GM12892 (cell line): ENCODE results near the gene ITM2A.

Experiments
- POLR2AphosphoS5 ChIP-seq: IDR thresholded peaks from 2 replicates; pipeline ENCODE4 v1.6.1; 2011; ENCODE audit warnings: low read depth, low read length, control low read depth
- TAF1 ChIP-seq: IDR thresholded peaks from 2 replicates; pipeline ENCODE4 v1.6.1; 2011; ENCODE audit warnings: low read depth, mild to moderate bottlenecking, control low read depth, low read length, borderline replicate concordance

GRCh38 chrX:79366556-79366872 lies 620 bp downstream of the ITM2A start:
- TF ChIP-seq POLR2AphosphoS5 (no peak), TAF1 (no peak)
